PC-9 (cell line): ENCODE measurements around the gene TLE4.

Experiments used
- EZH2 ChIP-seq: fragments of 200-600 bp; sonication (generic); IDR thresholded peaks from 2 replicates; pipeline ENCODE4 v1.8.0; 2017; ENCODE audit warnings: antibody characterized with exemption, low read depth
- TF ChIP-seq, protein P1 (sequence below): fragments of 200-600 bp; sonication (generic); conservative IDR thresholded peaks from 2 replicates; pipeline ENCODE4 v1.6.1; 2017; ENCODE audit warnings: mixed run types, antibody characterized with exemption, mild to moderate bottlenecking, moderate library complexity

DNA sequence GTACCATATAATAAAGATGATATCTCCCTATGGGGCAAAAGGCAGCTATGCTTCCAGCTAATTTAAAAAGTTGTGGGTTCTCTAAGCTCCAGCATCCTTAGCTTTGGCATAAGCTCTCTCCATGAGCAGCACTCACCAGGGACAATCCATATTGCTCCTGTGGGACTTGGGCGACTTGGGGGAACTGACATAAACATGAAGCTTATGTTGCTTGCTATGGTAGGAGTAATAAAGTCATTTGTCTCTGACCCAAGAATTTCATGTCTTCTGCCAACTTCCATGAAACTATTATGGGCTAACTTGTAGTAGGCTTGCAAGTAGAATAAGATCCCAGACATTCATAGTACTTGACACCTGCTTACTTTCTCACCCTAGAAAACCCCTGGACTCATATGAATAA is 36.2 kb upstream of the TLE4 start:
- TF ChIP-seq, protein P1, sequence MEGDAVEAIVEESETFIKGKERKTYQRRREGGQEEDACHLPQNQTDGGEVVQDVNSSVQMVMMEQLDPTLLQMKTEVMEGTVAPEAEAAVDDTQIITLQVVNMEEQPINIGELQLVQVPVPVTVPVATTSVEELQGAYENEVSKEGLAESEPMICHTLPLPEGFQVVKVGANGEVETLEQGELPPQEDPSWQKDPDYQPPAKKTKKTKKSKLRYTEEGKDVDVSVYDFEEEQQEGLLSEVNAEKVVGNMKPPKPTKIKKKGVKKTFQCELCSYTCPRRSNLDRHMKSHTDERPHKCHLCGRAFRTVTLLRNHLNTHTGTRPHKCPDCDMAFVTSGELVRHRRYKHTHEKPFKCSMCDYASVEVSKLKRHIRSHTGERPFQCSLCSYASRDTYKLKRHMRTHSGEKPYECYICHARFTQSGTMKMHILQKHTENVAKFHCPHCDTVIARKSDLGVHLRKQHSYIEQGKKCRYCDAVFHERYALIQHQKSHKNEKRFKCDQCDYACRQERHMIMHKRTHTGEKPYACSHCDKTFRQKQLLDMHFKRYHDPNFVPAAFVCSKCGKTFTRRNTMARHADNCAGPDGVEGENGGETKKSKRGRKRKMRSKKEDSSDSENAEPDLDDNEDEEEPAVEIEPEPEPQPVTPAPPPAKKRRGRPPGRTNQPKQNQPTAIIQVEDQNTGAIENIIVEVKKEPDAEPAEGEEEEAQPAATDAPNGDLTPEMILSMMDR, result no peak
- TF ChIP-seq EZH2, result no peak
